Esophagus squamous epithelium (tissue), 4 donors: Measurements from ENCODE around the gene GMFB.

ENCODE experiments used
- CTCF ChIP-seq, 6 experiments: fragments of 450-650 bp in 4 of 6; fragments of 200-600 bp in 2 of 6; sonication (generic) in 2 of 6; IDR thresholded peaks; one replicate each; pipeline ENCODE4 v1.5.1; 2016 to 2019; ENCODE audit warnings: antibody characterized with exemption in 6 of 6, mild to moderate bottlenecking in 4 of 6, moderate library complexity in 4 of 6
- POLR2A ChIP-seq, 4 donors: fragments of 450-650 bp; IDR thresholded peaks; one replicate each; pipeline ENCODE4 v1.6.1; 2017; ENCODE audit warnings: antibody characterized with exemption in 4 of 4, mild to moderate bottlenecking in 4 of 4, moderate library complexity in 3 of 4

GRCh38 chr14:54451121-54451601 is 37.6 kb downstream of the GMFB start:
- no peak for TF ChIP-seq CTCF (IDR thresholded peaks at IDR 0.05)
- no peak for TF ChIP-seq POLR2A (IDR thresholded peaks at IDR 0.05)
